ENCODE data around the gene CASP8.

CASP8 gene

GRCh38 chr2:201220102-201220570, 40.2 kb upstream of the CASP8 start:
- intact Hi-C loops (cut with DNase I; ENCODE audit: low total_unique reads) = no loop called here
- Histone ChIP-seq H3K27ac (no peak overlapping the region), H3K9me3 (no peaks in the 10 kb centered on the region), H3K4me1 (no peaks in the 10 kb centered on the region), H3K36me3 (peaks cover 0 to 4% (median 4%) of the 10 kb centered on the region in 3 donors), H3K4me3 (no peak overlapping the region), H3K27me3 (no peaks in the 10 kb centered on the region)
- no peak for DNase-seq
- TF ChIP-seq CTCF (IDR thresholded peaks at IDR 0.05) = no peak

GRCh38 chr2:201223089-201224073, 37.0 kb upstream of the CASP8 start:
- Histone ChIP-seq H3K9me3 (no peaks in the 10 kb centered on the region), H3K36me3 (peaks cover 0 to 4% (median 0%) of the 10 kb centered on the region in 3 donors), H3K4me3 (no peak overlapping the region), H3K27ac (no peak overlapping the region), H3K27me3 (no peaks in the 10 kb centered on the region), H3K4me1 (no peaks in the 10 kb centered on the region)
- TF ChIP-seq CTCF (IDR thresholded peaks at IDR 0.05) = no peak
- no peak for DNase-seq
- intact Hi-C loops (cut with DNase I; ENCODE audit: low total_unique reads) = no loop called here

- Histone ChIP-seq H3K27ac (no peak overlapping the region), H3K27me3 (no peaks in the 10 kb centered on the region), H3K4me1 (peaks cover 0 to 11% (median 4%) of the 10 kb centered on the region in 4 donors), H3K4me3 (no peak overlapping the region), H3K36me3 (no peaks in the 10 kb centered on the region), H3K9me3 (no peaks in the 10 kb centered on the region)
- no peak for DNase-seq
- intact Hi-C loops (cut with DNase I; ENCODE audit: low total_unique reads) = no loop called here
- no peak for TF ChIP-seq CTCF (IDR thresholded peaks at IDR 0.05)
Observed at GRCh38 chr2:201228271-201228911, 31.9 kb upstream of the CASP8 start.

- Histone ChIP-seq H3K4me3 (no peak overlapping the region), H3K4me1 (peaks cover 0 to 11% (median 4%) of the 10 kb centered on the region in 4 donors), H3K9me3 (no peaks in the 10 kb centered on the region), H3K27ac (no peak overlapping the region), H3K36me3 (no peaks in the 10 kb centered on the region), H3K27me3 (no peaks in the 10 kb centered on the region)
- no peak for TF ChIP-seq CTCF (IDR thresholded peaks at IDR 0.05)
- intact Hi-C loops (cut with DNase I; ENCODE audit: low total_unique reads) = no loop called here
- no peak for DNase-seq
Observed at GRCh38 chr2:201228912-201229290, 31.4 kb upstream of the CASP8 start.

GRCh38 chr2:201231781-201232466, 28.4 kb upstream of the CASP8 start:
- Histone ChIP-seq H3K4me3 (no peak overlapping the region), H3K27me3 (no peaks in the 10 kb centered on the region), H3K27ac (no peak overlapping the region), H3K4me1 (peaks cover 0 to 23% (median 10%) of the 10 kb centered on the region in 4 donors), H3K36me3 (no peaks in the 10 kb centered on the region), H3K9me3 (no peaks in the 10 kb centered on the region)
- peak; percentile 54 to 58 for TF ChIP-seq CTCF (IDR thresholded peaks at IDR 0.05)
- peak; percentile 85 to 86 for DNase-seq
- intact Hi-C loops (cut with DNase I; ENCODE audit: low total_unique reads) = no loop called here

All from tibial artery (tissue), 4 donors.